Prostate gland (tissue), 2 donors: ENCODE measurements around the gene RAD51.

Source experiments
- CTCF ChIP-seq, 4 experiments: fragments of 200-600 bp in 2 of 4; fragments of 450-650 bp in 2 of 4; sonication (generic) in 2 of 4; IDR thresholded peaks; 1 replicate in 3 of 4; 2 replicates in 1 of 4; pipeline ENCODE4 v1.5.1; 2016 to 2019; ENCODE audit warnings: antibody characterized with exemption in 4 of 4, mild to moderate bottlenecking in 2 of 4, moderate library complexity in 2 of 4
- POLR2A ChIP-seq: fragments of 450-650 bp; IDR thresholded peaks from one replicate; pipeline ENCODE4 v1.6.1; 2016; ENCODE audit warnings: antibody characterized with exemption, mild to moderate bottlenecking
- POLR2AphosphoS5 ChIP-seq: sonication (generic); formaldehyde crosslinking; IDR thresholded peaks from one replicate; pipeline ENCODE4 v1.6.1; 2017; ENCODE audit warnings: antibody characterized with exemption

- TF ChIP-seq POLR2A (no peak), CTCF (IDR thresholded peaks at IDR 0.05) (no peak), POLR2AphosphoS5 (no peak)
Measured at GRCh38 chr15:40775740-40776536, 81.0 kb downstream of the RAD51 start.
